HCEC 1CT (cell line): ENCODE measurements around the gene RHOBTB3.
A peak's percentile ranks its signal among the peaks of the same experiment; 100 is the strongest.
"Not testable (repeated sequence)": the region's sequence is repeated elsewhere in the genome, so short reads cannot be mapped to it uniquely, and the experiment has no call there.

Experiments
- DNase-seq: peaks from one replicate; pipeline ENCODE4 v3.0.0-alpha.2; 2017

Gene RHOBTB3

DNA sequence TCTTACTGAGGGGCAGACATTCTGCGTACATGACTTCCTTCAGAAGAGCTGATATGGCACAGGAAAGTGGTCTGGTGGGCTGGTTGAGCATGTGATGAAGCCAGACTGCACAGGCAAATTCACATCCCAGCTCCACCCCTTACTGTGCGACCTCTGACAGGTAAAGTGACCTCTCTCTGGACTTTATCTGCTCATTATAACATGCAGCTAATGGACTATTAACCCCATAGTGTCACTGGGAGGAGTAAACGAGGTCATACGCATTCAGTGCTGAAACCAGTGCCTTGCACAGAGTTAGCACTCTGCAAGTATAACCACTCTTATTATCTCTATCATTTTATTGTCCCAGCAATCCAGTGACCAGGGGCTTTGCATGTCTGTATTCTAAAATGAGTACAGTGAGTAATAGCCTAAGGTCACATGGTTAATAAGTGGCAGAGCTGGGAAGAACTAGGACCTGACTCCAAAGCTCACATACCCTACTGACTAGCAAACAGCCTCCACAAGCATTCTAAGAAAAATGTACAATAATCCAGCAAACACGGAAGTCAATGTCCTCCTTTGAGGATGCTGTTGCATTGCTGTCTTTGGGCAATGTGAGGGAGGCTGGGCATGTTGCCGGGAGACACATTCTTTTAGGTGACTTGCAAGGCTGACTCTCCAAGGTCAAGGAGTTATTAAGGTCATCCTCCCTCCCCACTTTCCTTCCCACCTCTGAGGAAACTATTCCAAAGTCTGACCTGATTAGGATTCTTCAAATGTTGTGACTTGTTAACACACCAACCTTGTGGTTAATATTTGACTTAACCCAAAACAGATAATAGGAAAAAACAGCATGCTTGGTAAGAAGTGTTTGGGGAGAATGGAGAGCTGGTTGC is 72.4 kb downstream of the RHOBTB3 start:
- DNase-seq = no peak

DNA sequence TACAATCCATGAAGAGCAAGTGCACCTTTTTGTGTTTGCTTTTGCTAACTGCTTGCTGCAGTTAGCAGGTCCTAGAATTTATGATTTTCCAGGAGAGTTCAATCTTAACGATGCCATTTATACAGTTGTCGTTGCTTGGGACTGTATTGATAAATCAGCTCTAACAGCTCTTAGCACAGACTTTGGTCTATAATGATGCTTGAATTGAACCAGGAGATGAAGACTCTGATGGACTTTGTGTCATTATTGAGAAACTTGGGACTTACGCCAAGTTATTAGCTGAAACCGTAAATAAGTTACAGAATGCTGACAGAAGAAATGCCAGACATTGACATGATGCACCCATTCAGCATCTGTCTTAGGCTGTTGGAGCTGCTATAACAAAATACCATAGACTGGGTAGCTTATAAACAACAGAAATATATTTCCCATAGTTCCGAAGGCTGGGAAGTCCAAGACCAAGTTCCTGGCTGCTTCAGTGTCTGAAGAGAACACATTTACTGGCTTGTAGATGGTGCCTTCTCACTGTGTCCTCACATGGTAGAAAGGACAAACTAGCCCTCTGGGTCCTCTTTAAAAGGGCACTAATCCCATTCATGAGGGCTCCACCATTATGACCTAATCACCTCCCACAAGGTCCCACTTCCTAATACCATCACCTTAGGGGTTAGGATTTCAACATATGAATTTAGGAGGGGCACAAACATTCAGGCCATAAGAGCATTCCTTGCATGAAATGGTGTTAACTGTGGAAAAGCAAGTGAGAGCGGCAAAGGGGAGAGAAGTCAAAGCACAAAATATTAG is 73.8 kb downstream of the RHOBTB3 start:
- no peak for DNase-seq

DNA sequence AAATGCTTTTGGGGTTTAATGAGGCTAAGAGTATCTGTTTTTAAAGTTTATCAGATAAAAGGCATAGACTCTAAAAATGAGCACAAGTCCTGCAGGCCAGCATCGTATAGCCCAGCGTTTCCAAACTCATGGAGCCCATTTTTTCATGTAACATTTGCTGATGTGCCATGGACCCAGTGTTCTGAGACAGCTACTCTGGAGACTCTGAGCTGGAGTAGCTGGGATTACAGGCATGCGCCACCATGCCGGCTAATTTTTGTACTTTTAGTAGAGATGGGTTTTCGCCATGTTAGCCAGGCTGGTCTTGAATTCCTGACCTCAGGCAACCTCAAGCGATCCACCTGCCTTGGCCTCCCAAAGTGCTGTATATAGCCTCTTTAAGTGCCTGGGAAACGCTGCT is 75.6 kb downstream of the RHOBTB3 start:
- no peak for DNase-seq

DNA sequence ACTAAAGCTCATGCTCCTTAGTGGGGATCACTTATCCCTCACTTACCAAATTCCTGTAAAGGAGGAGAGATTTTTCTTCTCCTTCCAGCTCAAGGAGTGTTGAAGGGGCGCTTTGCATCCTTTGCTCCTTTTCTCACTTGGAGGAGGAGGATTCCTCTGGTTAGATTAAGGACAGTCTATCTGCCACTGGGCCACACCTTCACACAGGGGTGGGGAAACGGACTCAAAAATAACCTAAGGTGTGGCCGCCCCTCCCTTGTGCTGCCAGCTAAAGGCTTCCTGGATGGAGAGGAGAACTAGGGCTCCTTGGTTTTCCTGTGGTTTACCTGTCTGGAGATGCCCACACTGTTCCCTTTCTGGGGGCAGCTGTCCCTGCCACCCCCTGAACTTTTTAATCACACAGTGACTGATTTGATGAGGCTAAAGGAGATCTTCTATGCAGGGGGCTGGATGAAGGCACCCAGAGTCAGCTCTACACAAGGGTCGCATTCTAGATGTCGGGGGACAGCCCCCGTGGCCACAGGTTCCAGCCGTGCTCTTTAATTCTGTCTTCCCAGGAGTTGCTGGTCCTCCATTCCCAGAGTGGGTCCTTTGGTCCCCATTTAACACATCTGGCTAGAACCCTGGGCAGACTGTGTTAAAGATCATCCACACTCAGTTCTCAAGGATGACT is 77.0 kb downstream of the RHOBTB3 start:
- no peak for DNase-seq

DNA sequence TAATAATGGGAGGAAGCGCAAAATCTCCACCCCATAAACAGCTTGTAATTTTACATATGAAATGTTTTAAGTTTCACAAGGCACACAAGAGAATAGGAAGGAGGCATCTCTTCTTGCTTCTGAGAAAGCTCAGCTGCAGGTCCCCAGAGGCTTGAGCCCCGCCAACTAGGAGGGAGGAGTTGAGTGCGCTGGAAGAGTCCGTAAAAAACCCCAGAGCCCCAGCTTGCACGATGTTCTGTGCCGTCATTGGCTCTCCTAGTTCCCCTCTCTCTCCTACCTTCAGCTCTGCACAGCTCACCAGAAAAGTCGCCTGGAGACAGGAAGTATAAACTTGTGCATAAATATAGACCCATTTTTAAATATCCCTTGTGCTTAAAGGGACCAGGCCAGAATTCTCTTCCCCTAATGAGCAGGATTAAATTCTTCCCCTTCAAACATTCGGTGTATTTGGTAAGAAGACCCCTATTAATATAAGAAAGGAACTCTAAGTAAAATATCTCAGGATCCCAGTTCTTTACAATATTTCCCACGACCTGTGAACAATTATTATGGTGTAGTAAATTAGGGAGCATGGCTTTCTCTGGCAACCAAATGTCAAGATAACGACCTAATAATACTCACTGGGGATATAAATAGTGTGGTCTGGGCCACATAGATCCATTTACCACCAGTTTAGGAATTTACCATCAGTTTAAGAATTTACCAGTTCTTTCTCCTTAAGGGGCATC is 77.7 kb downstream of the RHOBTB3 start:
- DNase-seq = no peak

DNA sequence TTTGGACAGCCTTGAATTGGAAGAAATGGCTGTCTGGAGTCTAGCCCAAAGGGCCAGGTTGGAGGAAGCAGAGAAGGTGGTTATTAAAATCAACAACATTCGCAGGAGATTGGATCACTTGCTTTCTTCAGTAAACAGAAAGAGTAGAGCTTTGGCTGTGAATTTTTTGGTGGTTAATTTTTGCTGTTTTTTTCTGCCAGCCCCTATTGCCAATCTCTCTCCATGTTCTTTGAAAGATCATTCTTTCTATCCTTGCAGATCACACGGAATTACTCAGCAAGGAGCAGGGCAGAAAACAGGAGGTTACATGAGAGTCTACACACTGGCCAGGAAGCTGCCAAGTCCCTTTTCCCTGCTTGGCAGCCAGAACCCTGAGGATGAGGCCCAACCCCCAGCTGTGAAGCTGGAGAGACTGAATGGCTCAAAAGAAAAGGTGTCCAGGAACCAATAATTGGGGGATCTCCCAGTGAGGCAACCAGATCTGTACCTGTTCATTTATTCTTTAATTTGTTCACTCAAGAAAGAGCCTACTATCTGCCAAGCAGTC is 78.4 kb downstream of the RHOBTB3 start:
- peak; percentile 47 for DNase-seq

DNA sequence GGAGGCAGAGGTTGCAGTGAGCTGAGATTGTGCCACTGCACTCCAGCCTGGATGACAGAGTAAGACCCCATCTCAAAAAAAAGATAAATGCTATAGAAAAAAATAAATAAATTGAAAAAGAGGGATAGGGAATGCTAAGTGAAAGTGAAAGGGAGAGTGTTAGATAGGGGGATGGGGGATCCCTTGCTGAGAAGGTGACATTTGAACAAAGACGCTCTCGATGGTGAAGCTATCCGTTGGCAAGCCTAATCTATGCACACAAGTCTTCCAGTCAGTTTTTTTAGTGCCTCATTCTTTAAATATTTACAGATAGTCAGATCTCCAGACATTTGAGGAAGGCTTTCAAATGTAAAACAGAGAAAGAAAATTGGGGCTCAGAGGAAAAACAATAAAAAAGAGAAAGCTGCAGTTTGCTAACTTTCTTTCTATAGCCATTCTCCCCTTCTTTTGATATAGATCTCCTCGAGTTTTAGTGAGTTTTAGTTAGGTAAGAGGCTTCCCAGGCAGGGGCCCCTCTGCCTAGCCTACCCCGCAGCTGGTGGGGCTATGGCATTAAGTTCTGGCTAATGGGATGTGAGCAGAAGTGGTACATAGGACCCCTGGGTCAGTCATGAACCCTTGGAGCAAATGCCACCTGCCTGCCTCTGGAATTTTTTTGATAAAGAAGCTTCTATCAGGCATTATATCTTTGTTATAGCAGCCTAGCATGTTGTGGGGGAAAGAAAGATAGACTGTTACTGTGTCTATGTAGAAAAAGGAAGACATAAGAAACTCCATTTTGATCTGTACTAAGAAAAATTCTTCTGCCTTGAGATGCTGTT is 79.4 kb downstream of the RHOBTB3 start:
- no peak for DNase-seq

DNA sequence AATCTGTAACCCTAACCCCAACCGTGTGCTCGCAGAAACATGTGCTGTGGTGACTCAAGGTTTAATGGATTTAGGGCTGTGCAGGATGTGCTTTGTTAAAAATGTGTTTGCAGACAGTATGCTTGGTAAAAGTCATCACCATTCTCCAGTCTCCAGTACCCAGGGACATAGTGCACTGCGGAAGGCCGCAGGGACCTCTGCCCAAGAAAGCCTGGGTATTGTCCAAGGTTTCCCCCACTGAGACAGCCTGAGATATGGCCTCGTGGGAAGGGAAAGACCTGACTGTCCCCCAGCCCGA is 79.9 kb downstream of the RHOBTB3 start:
- peak; percentile 59 for DNase-seq

DNA sequence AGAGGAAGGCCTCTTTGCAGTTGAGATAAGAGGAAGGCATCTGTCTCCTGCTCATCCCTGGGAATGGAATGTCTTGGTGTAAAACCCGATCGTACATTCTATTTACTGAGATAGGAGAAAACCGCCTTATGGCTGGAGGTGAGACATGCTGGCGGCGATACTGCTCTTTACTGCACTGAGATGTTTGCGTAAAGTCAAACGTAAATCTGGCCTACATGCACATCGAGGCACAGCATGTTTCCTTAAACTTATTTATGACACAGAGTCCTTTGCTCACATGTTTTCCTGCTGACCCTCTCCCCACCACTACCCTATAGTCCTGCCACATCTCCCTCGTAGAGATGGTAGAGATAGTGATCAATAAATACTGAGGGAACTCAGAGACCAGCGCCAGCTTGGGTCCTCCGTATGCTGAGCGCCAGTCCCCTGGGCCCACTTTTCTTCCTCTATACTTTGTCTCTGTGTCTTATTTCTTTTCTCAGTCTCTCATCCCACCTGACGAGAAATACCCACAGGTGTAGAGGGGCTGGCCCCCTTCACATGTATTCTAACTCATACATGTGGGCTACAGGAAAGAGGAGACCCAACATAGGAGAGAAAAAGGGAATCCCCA is 80.4 kb downstream of the RHOBTB3 start:
- not testable (repeated sequence) for DNase-seq

DNA sequence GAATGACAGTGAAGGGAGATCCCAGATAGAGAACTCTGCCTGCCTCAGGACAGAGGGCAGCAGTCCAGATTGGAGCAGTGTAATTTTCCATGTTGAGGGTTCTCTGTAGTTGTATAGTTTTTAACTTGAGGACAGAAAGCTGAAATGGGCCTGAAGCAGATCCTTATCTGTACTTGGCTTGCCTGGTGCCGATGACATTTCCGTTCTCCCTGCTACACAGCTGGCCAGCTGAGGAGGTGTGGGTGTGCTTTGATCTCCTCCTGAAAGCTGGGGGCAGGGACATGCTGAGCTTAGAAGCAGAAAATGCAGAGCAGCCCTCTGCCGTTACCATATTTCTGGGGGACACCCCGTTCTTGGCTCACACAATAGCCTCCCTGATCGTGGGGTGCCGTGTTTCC is 80.9 kb downstream of the RHOBTB3 start:
- no peak for DNase-seq

DNA sequence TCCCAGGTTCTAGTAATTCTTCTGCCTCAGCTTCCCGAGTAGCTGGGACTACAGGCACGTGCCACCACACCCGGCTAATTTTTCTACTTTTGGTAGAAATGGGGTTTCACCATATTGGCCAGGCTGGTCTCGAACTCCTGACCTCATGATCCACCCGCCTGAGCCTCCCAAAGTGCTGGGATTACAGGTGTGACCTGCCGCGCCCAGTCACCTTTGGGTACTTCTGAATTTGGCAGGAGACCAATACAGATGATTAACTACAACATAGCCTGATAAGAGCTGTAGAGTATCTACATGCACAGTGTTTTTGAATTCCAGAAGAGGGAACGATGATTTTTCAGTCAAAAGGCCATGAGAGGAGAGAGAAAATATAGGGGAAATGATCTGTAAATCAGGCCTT is 81.9 kb downstream of the RHOBTB3 start:
- DNase-seq = not testable (repeated sequence)

DNA sequence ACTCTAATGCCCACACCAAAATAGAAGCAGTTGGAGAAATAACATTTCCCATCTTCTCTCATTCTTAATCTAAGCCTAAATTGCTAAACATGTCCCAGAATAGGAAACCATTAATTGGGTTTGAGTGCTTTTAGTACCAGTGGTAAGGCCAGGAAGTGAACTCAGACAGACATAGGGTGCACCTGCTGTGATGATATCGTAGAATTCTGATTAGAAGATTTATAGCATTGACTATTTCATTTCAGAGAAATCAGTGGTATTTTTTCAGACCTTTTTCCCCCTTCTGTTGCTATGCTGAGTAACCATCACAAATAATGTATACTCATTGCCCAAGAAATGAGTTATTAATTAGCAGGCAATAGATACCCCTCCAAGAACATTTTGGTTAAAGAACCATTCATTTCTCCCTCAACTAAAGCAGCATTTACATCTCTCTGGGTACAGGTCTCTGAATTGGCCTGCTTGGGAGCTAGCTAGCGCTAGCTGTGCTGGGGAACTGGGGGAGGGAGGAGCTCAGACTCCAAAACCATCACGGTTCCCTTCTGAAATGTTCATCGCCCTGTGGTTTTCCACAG is 84.1 kb downstream of the RHOBTB3 start:
- no peak for DNase-seq

DNA sequence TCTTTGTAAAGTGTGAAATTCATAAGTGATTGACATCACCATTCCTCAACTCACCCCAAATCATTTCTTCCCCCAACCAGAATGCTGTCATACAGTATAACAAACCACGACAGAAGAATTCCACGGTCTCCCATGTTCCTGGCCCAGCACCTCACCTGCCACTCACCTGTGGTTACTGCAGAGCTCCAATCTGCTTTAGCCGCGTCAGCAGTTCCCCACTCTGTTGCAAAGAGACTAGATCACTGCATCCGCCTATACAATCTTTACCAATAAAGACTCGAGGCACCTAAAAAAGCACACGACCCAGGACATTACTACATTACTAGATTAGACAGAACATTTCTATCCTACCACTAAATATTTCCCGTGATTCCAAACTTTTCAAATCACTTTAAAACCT is 85.2 kb downstream of the RHOBTB3 start:
- DNase-seq = no peak

DNA sequence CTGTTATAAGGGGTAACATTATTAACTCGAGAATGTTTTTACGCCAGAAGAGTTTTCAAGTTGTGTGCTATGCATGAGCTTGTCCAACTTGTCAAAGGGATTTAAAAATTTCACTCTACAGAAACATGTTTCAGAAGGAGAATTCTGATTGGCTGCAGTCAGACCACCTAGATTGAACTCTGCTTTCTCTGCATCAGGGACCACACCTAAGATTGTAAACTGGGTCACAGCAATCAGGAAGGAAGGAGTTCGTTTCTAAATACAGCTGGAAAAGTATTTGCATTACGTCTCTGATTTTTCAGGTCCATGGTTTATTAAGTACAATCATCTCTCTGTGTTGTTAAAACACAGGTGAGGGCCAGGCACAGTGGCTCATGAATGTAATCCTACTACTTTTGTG is 85.6 kb downstream of the RHOBTB3 start:
- DNase-seq = no peak

DNA sequence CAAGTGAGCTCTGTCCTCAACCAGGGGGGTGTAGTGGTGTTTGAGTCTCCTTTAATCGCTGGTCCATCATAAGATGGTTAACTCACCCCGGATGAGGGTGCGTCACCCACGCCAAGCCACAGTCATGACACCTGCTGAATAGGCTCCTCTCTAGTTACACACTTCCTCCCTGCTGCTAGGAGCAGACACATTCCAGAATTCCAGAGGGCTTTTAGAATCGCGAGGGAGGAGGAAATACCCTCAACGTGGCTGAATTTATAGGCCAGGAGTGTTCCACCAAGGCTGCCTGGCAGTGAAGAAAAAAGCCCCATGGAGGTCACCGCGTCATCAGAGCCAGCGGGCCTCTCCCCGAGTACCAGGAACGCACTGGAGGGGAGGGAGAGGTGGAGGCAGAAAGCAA is 86.3 kb downstream of the RHOBTB3 start:
- no peak for DNase-seq

DNA sequence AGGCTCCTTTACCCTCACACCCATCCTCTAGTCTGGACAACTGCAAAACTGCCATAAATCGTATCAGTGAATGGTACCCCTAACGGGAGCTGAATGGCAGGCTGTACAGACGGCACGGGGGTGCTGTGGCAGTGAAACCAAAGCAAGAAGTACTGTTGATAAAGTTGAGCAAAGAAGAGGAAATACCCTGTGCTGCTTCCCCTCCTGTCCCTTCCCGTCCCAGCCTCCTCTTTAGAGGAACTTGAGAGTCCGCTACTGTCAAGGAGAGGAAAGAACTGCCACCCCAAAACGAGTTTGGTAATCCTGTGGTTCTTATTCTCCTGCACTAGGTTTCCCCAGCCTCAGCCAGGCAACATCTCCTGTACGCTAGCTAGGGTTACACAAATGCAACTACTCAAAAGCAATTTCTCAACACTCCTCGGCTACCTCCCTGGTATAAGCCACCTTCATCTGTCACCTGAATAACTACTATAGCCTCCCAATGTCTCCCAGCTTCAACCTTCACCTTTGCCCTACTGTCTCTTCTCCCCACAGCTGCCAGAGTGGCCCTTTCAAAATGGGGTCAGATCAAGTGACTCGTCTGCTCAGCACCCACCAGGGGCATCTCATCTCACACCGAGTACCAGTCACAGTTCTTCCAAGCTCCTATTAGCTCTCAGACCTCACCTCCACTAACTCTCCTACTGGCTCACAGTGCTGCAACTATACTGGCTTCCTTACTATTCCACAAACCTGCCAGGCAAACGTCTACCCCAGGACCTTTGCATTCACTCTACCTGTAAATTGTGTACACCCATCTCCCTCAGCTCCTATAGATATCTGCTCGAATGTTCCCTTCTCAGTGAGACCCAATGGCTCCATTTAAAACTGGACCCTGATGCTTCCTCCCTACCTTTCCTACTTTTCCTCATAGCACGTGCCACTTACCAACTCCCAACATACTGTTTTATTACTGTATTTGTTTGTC is 87.3 kb downstream of the RHOBTB3 start:
- DNase-seq = no peak

DNA sequence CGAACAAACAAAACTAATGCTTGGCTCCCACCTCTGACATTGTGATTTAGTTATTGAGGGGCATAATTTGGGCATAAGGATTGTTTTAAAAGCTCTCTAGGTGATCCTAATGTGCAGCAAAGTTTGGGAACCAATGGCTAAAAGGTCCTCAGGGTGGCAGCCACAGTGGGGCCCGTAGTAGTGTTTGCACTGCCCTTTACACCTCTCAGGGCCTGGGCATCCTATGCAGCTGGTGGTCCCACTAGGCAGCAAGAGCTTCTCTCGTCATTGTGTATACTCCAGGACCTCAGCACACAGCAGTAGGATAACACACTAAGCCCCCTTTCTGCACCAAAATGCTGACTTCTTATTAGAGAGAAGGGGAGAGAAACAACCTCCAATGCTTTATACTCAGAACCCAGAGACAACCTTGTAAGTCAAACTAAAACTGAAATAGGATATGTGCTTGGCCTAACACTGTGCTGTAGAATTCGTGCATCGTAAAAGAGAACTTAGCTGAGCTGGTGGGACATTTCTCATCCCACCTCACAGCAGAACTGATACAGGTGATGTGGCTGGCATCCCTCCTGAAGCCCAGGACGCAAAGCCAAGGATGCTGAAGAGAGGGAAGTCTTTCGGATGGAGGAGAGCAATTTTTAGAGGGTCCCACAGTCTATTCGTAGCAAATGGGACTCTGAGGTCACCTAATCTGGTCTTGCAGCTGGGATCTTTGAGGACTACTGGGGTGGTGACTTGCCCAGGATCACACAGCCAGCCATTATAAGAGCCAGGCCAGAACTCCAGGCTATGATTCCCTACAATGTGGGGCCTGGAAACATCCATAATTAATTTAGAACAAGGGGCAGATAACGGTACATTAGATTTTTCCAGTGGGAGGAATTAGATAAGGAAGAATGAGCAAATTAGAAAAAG is 90.2 kb downstream of the RHOBTB3 start:
- no peak for DNase-seq

DNA sequence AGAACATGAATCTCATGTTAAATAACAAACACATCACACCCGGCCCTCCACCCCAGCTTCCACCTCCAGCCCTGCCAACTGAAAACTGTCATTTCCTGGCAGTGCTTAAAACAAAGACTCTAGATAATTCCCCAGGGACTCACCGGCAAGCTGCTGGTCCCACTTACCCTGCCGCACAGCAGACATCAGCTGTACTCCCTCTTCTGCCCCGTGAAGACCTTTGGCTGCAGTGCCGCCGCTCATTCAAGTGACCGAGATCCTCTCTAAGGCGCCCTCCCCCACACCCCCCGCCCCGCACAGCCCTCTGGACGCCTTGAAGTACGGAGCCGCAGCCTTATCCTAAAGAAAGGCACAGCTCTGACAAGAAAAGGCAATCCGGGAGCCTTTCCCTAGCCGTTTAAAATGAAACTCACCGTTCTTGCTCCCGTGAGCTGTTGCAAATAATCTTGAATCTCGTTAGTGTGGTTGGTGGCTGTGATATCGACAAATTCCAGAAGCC is 91.0 kb downstream of the RHOBTB3 start:
- no peak for DNase-seq
